Activated CD8-positive, alpha-beta memory T cell treated with anti-CD3 and anti-CD28 coated beads for 24 hours (primary cell): ENCODE data around the gene SCRN1.

ENCODE experiments used
- DNase-seq: peaks from one replicate; pipeline ENCODE4 v3.0.0-alpha.2; 2020

SCRN1 gene, protein sequence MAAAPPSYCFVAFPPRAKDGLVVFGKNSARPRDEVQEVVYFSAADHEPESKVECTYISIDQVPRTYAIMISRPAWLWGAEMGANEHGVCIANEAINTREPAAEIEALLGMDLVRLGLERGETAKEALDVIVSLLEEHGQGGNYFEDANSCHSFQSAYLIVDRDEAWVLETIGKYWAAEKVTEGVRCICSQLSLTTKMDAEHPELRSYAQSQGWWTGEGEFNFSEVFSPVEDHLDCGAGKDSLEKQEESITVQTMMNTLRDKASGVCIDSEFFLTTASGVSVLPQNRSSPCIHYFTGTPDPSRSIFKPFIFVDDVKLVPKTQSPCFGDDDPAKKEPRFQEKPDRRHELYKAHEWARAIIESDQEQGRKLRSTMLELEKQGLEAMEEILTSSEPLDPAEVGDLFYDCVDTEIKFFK

DNA sequence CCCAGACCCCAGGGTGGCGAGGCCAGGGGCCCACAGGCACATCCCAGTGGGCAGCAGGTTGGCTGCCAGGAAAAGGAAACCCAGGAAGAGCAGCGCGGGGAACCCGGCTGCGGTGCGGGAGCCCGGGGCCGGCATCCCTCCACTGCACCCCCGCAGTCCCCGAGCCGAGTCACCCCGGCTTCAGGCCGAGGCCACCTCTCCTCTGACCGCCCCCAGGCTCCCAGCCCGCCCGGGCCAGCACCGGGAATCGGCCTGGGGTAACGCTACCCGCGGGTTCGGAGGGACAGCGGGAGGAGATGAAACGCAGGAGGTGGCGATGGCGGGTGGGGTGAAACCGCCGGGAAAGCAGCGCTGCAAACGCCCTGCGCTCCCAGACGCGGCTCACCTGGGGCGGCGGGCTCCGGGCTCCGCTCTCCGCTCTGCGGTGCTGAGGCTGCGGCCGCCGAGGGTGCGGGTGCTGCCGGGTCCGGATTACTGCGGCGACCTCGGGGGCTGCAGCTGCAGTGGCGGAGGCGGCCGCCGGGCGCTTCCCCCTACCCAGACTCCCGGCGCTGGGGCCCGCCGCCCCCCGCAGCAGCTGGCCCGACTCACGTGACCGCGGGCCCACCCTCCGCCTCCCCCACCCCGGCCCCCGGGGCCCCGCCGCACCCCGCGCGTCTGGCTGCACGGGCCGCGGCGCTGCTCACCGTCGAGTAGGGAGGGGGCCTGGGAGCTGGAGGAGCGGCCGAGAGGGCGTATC is at the start of gene SCRN1:
TSS of gene SCRN1 (minus strand) at position 545 of the 739 bp plus-strand sequence. CDS start 20,734 bp downstream, outside the sequence.
- DNase-seq = peak; percentile 77

DNA sequence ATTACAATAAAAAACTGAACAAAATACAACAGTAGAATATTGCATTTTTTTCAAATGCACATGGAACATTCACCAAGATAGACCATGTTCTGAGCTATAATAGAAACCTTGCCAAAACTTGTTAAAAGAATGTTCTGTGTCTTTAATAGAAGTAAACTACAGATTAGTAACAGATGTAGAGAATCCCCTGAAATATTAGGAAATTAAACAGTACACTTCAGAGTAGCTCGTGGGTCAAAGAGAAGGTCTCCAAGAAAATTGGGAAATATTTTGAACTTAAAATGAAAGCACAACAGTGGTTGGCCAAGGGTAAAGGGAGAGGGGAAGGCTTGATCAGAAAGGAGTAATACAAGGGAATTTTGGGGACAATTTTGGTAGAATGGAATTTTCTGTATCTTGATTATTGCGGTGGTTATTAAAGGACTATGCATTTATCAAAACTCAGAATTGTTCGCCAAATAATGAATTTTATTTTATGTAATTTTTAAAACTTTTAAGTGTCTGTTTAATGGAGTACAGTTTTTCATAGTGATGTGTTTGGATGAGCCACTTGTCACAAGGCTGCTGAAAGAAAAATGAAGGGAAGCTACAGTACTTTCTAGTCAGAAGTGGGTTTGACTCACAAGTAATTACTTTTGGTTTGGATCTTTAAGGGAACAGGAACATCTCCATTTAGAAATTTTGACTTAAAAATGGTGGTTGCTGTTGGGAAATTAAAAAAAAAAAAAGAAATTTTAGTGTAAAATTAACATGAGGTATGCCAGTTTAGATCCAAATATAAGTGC is 48.8 kb upstream of the SCRN1 start:
- no peak for DNase-seq

DNA sequence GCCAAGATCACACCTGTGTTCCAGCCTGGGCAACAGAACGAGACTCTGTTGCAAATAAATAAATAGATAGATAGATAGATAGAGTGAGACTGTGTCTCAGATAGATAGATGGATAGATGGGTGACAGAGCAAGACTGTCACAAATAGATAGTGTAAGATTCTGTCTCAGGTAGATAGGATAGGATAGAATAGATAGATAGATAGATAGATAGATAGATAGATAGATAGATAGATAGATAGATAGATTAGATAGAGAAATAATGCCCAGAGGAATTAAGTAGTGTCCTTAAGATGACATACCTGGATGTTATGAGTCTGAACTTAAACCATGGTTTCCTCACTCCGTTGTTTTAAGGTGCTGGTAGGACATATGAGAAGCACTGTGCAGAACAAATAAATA is 46.6 kb upstream of the SCRN1 start:
- DNase-seq = no peak

DNA sequence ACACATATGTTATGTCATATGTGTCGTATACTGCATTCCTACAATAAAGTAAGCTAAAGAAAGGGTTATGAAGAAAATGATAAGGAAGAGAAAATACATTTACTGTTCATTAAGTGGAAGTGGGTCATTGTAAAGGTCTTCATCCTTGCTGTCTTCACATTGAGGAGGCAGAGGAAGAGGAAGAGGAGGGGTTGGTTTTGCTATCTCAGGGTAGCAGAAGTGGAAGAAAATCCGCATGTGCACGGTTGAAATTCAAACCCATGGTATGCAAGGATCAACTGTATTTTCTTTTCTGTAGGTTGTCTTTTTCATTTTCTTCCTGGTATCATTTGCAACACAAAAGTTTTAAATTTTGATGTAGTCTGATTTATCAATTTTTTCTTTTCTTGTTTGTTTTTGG is 44.9 kb upstream of the SCRN1 start:
- no peak for DNase-seq

GRCh38 chr7:30032310-30033125 is 42.9 kb upstream of the SCRN1 start:
- DNase-seq = no peak

DNA sequence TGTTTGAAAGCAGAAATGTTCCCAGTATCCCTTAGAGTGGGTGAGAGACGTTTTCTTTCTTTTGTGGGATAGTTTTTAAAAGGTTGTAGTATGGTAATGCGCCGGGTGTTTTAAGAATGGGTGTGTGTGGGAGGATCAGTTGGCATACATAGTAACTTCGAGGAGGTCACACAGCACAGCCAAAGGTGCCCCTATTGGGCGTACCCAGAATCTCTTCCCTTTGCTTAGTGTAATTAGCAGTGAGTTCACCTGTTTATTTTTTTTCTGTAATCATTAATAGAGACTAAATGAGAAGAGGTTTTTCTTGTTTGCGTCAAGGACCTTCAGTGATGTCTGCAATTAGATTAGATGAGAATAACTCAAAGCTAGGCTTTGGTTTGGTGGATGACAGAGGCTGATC is 40.1 kb upstream of the SCRN1 start:
- no peak for DNase-seq

DNA sequence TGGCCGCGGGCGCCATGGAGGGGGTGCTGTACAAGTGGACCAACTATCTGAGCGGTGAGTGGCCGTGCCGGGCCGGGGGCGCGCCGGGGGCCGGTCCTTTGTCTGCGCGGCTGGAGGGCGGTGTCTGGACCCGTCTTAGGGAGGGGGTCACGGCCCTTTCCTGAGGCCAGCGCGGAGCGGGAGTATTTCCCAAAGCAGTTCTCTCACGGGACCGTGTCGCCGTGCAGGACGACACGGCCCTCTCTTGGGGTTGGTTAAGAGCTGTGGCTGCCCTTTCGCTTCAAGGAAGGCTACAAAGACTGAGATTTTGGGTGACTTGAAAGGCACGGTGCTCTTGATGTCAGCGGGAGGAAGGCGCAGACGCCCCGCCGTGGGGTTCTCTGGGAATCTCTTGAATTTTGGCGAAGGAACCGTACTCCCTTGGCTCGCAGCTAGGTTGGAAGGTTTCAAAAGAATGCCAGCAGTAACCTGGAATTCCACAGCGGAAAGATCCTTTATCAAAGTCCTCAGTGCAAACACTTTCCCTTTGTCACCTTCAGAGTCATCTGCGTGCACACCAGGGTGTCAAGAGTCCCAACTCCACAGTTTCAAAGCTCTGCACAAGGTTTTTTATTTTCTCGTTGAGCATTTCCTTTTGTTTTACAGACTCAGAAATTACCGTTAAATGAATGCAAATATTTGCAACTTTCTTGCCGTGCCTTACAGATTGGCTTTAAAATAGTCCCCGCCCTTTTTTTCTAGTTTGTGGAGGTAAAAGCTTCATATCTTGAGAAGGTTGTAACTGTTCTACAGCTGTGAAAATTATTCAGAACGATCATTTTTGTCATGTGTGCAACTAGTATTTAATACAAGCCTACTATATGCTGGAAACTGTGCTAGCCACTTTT is 39.4 kb upstream of the SCRN1 start:
- no peak for DNase-seq

- peak; percentile 99 for DNase-seq
Observed at GRCh38 chr7:30028216-30028748, 38.7 kb upstream of the SCRN1 start, which contains the start of gene PLEKHA8. PLEKHA8 (plus strand) TSS chr7:30028412; CDS start chr7:30028763, 351 bp downstream.

DNA sequence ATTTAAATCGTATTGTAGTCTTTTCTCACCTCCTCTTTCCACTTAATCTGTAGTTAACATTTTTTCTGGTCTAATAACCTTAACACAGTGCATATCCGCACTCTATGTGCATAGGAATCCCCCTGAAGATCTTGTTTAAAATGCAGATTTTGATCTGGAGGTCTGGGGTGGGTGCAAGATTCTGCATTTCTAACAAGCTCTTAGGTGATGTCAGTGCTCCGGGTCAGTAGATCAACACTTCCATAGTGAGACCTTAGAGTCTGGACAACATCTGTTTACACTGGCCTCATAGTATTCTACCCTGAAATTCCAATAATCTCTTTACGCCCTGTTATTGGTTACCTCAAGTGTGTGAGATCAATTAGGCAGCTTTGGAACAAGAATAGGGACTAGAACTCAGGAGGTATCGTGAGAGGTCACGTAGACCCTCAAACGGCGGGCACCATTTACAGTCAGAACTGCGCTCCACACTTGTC is 38.2 kb upstream of the SCRN1 start:
- DNase-seq = no peak

GRCh38 chr7:30027065-30027456 is 37.5 kb upstream of the SCRN1 start:
- DNase-seq = no peak

DNA sequence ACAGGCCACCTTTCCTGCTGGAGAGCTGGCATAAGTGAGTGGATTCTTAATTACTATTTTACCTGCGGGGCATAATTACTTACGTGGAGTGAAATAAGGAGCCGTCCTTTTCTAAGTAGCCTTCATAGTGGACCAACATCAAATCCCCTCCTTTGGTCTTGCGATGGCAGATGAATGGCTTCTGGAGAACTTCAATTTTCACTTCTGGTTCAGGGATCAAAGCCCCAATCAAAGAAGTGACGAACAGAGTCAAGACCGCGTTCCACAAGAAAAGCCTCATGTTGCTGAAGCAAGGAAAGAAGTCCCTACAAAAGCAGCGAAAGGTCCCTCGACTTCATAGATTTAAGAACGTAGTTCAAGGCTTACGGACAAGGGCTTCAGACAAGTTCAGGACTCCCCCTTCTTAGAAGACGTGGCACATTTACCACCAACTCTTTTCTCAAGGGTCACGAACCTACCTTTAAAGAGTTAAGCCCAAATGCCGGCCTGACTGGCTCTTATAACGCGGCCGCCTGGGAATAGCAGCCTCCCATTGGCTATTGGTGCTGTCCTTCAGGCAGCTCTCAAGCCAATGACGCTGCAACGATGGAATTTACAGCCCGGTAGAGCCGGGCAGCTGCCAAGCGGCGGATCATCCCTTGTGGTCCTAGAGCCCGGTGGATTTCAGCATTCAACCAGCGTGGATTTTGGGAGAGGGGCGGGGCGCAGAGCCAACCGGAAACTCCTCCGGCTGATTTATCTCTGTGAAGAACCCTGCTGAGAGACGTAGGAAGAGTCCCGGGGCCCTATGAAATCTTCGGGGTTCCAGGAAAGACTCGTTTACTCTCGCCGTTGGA is 36.8 kb upstream of the SCRN1 start, which contains the start of gene FKBP14:
TSS of gene FKBP14 (minus strand) at position 474 of the 836 bp plus-strand sequence. CDS start at position 280, 194 bp downstream.
- DNase-seq = peak; percentile 92

DNA sequence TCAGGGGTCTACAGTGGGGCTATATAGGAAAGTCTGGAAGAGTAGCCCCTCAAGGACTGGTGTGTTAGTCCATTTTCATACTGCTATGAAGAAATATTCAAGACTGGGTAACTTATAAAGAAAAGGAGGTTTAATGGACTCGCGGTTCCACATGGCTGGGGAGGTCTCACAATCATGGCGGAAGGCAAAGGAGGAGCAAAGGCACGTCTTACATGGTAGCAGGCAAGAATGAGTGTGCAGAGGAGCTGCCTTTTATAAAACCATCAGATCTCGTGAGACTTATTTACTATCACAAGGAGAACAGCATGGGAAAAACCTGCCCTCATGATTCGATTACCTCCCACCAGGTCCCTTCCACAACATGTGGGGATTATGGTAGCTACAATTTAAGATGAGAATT is 33.9 kb upstream of the SCRN1 start:
- DNase-seq = no peak

- DNase-seq = no peak
Observed at GRCh38 chr7:30022991-30023390, 33.4 kb upstream of the SCRN1 start.

DNA sequence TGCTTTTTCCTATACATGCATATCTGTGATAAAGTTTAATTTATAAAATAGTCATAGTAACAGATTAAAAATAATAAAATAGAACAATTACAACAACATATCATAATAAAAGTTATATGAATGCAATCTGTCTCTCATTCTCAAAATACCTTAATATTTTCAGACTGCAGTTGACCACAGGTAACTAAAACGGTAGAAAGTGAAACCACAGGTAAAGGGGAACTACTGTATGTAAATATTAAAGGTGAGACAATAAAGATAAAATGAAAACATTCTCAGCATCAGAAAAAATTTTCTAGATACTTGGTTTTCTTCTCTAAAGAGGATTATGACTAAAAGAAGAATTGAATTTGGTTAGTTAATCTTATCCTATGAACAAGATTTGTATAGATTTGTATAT is 30.9 kb upstream of the SCRN1 start:
- DNase-seq = no peak

DNA sequence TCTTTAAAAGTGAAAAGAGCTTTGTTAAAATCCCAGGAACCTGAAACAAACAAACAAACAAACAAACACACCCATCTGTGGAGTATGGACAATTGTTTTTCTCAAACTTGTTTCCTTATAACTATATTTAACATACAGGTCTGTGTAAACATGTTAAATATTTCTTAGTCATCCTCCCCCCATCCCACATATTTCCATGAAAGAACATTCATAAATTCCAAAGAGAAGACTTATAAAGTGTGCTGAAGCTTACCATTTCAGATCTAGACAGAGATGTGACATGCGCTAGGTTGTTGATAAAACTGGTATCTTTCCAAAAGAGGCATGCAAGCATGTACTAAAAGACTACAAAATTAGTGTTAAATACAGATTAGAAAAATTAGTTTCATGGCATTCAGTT is 30.4 kb upstream of the SCRN1 start:
- no peak for DNase-seq

- no peak for DNase-seq
Observed at GRCh38 chr7:30019387-30019786, 29.8 kb upstream of the SCRN1 start.

GRCh38 chr7:30018451-30018850 is 28.9 kb upstream of the SCRN1 start:
- DNase-seq = no peak

GRCh38 chr7:30012757-30013156 is 23.2 kb upstream of the SCRN1 start:
- DNase-seq = no peak

DNA sequence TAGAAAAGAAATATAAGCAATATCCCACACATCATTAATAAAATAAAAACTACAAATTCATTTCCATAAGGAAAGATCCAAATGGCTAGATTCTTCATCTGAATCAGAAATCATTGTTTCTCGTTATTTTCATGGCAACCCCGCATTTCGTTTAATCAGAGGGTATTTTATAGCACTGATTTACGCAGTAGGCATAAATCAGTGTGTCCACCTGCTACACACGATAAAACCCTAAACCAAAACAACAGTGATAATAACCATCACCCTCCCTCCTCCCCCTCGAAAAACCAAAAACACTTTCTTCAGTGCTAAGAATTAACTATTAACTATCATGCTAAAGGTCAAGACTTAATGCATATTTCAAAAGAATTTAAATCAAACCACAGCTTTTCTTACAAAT is 20.4 kb upstream of the SCRN1 start:
- no peak for DNase-seq

- DNase-seq = no peak
Observed at GRCh38 chr7:30005464-30005863, 15.9 kb upstream of the SCRN1 start.
